ENCODE results near the gene CHRNA7.

Gene CHRNA7

DNA sequence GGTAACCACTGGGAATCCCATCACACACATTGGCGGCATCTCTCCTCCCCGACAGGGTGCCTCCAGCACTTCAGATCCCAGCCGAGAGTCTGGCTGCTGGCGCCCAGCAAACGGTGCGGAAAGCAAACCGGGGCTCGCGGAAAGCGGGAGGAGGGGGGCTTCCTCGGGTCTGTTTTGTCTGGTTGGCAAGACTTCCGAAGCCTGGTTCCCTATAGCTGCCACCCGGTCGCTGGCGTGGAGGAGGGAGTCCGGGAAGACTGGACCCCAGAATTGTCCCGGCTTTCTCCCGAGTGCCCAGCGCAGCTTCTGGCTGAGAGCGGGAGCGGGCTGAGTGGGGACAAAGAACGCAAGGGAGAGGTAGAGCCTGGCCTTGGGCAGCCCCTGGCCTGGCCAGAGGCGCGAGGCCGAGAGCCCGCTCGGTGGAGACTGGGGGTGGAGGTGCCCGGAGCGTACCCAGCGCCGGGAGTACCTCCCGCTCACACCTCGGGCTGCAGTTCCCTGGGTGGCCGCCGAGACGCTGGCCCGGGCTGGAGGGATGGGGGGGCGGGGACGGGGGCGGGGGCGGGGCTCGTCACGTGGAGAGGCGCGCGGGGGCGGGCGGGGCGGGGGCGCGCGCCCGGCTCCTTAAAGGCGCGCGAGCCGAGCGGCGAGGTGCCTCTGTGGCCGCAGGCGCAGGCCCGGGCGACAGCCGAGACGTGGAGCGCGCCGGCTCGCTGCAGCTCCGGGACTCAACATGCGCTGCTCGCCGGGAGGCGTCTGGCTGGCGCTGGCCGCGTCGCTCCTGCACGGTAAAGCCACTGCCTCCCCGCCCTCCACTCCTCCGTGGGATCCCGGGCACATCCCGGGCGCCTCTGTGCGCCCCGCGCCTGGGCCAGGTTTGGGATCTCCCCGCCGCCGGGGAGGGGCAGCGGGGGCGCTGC, at the start of gene CHRNA7:
Gene CHRNA7, plus strand, starts transcription at position 654 of the 920 bp plus-strand sequence. Its CDS starts 80 bp downstream, at position 734.
- DNase-seq, result no peak

DNA sequence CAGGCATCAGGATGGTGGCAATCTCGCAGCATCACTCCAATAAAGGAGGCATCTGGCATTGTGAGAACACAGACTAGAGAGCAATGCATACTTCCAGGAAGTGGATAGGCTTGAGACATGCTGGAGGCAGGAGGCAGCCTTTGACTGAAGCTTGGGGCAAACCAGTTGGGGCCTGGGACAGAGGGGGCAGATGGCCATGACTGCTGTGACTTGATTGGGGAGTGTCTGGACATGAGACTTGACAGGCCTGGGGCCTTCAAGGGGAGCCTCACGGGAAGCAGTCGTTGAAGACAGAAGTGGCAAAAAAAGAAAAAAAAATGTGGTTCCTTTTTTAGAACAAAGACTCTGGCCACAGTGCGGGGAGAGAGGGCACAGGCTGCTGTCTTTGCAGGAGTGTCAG, 44.7 kb upstream of the CHRNA7 start:
- DNase-seq, result no peak

DNA sequence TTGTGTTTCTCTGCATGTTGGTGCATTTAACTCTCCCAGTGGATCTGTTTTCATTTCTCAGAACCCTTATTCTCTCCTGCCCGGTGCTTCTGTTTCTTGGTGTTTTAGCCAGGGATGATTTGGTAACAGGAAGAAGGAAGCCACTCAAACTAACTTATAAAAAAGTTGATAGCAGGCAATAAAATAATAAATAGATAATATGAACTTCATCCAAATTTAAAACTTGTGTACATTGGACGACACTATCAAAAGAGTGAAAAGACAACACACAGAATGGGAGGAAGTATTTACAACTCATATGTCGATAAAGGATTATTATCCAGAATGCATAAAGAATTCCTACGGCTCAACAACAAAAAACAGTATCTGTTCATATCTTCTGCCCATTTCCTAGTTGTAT, 37.3 kb upstream of the CHRNA7 start:
- no peak for DNase-seq

DNA sequence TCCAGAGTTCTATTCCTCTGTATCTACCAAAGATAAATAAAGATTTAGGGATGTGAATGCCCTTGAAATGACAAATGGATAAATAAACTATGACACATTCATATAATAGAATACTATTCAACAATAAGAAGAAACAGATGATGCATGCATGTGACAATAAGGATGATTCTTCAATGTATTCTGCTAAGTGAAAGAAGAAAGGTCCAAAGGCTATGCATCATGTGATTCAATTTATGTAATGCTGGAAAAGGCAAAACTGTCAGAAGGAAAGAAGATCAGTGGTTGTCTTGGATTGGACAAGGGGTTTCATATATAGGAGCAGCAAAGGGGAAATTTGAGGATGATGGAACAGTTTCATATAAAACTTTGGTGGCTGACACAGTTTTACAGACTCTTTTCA, 32.6 kb upstream of the CHRNA7 start:
- DNase-seq, result no peak

GRCh38 chr15:32003558-32003957, 26.8 kb upstream of the CHRNA7 start:
- no peak for DNase-seq

DNA sequence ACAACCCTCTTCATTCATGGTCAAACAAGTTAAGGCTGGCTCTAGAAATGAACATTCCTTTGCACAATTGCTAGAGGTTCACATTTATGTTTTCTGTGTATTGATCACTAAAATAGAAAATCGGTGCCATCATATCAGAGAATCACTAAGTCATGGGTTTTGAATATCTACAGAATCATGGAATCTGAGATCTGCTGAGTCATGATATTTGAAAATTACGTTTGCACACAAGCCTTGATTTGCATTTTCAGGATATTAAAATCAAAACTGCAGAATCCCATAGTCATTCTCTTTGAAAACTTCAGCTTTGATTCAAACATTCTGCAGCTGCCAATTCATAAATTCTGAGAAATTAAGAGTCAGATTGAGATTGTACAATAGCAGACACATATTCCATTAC, 26.1 kb upstream of the CHRNA7 start:
- DNase-seq, result no peak

GRCh38 chr15:32007355-32007960, 22.9 kb upstream of the CHRNA7 start:
- no peak for DNase-seq

DNA sequence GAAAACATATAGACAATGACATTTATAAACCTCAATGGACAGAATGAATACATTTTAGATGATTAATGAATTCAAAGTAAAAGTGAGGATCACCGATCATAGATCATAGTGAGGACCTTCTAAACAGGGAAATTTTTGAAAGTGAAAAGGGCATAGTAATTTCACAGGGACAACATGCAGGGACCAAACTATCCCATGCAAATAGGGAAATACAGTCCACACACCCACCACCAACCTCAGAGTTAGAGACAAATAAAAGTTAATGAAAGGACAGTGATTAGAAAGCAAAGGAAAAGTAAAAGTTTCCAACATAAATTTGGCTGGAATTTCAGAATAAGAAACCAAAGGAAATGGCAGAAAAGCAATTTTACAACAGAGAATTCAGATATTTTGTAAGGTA, 15.4 kb upstream of the CHRNA7 start:
- DNase-seq, result no peak

DNA sequence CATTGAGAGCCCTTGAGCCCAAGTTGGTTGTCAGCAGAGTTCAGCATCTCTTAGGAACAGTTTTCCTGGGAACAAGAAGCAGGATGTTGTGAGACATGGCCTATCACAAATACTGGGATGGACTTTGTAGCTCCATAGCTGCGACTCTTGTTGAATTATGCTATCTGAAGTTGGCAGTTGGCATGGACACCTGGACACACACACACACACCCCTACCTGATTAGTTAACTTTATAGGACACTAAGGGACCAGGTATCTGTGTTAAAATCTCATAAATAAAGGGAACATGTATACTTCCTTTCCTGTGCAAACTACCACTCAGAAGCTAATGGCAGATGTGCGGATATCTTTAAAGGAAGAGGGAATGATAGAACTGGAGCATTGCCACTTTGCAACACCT, 10.2 kb upstream of the CHRNA7 start:
- DNase-seq, result no peak

GRCh38 chr15:32028921-32029320, 1.4 kb upstream of the CHRNA7 start:
- DNase-seq, result no peak

DNA sequence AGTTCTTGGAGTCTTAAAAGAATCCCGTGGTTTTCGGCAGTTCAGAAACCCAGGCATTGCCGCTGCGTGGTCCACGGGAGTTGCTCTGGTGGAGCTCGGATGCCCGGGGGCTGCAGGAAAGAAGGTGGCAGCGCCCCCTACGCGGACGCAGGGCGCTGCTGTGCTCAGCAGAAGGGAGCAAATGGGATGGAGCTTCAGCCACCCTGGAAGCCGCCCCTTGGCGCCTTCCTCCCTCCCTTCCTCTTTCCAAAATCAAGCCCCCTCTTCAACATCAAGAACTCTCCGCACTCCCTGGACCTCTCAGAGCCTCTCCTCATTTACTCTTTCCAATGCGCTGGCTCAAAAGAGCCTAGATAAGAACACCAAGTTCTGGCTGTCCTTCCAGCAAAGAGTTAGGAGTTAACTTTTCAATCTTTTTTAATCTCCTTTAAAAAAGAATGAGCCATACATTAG, 880 bp upstream of the CHRNA7 start:
- DNase-seq, result no peak

DNA sequence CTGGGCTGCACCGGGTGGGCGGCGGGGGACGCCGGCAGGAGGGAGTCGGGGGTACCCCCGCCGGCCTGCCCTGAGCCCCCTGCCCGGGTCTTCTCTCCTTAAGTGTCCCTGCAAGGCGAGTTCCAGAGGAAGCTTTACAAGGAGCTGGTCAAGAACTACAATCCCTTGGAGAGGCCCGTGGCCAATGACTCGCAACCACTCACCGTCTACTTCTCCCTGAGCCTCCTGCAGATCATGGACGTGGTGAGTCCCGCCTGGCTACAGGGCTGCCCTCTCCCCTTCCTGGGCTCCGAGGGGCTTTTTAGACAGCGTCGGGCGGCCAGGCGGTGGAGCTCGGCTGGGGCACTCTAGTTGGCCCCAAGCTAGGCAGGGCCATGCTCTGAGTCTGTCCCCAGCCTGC, 480 bp downstream of the CHRNA7 start:
- DNase-seq, result no peak

DNA sequence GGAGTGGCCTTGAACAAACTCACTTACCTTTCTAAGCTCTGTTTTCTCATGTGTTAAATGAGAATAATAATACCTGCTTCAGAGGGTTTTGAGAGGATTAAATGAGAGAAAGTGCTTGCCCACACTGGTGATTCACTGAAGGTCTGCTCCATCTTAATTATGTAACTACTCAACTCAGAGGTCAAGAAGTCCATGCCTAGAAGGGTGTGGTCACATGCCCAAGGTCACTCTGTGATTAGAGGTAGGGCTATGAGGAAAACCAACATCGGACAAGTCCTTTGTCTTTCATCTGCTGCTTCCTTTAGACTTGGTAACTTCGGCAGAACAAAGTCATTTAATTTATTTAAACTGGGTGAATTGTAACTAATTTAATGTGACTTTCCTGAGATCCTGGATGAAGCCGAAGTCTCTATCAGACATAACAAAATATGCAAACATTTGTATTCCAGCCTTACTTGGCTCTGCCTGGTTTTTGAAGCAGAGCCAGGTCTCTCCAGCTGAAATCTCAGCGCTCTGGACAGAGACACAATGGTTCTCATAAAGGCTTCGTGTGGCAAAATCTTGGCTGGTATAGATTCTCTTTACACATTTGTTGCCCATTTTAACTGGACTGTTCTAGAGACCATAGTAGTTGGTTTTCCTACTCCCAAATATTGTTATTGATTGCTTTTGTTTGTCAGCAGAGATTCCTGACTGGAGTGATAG, 3.0 kb downstream of the CHRNA7 start:
- DNase-seq, result no peak

DNA sequence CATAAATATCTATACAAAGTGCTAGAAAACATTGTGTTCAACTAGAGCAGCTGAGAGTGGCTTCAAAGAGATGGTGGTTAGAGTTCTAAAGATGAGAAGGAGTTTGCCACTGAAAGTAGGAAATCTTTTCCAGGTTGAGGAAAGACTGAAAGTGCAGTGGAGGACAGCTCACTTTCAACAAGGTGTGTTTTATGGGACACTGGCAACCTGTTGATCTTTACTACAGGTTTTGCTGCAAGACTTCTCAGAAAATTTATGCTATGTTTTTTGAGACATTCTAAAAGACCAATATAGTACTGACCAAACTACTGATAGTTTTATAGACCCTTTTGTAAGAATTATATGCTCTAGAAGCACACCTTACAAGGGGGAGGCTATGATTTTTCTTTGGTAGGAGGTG, 3.8 kb downstream of the CHRNA7 start:
- no peak for DNase-seq

DNA sequence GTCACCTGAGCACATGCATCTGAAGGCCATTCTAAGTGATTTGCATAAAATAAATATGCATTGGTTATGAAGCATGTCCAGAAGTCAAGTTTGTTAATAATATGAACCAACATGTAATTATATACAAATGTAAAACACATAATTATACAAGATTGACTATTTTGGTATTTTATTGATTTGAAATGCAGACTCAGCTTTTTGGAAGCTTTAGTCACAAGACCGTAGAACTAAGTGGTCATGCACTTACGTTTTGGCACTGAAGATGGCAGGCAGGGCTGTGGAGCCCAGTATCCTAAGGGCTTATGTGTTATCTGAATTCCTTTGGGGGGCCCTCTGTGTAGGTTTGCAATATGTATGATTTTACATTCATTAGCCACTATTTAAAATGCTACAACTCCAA, 5.0 kb downstream of the CHRNA7 start:
- no peak for DNase-seq

- DNase-seq, result no peak
These were observed 6.7 kb downstream of the CHRNA7 start for GRCh38 chr15:32036971-32037370.

- no peak for DNase-seq
These were observed 11.0 kb downstream of the CHRNA7 start for GRCh38 chr15:32041294-32041693.

DNA sequence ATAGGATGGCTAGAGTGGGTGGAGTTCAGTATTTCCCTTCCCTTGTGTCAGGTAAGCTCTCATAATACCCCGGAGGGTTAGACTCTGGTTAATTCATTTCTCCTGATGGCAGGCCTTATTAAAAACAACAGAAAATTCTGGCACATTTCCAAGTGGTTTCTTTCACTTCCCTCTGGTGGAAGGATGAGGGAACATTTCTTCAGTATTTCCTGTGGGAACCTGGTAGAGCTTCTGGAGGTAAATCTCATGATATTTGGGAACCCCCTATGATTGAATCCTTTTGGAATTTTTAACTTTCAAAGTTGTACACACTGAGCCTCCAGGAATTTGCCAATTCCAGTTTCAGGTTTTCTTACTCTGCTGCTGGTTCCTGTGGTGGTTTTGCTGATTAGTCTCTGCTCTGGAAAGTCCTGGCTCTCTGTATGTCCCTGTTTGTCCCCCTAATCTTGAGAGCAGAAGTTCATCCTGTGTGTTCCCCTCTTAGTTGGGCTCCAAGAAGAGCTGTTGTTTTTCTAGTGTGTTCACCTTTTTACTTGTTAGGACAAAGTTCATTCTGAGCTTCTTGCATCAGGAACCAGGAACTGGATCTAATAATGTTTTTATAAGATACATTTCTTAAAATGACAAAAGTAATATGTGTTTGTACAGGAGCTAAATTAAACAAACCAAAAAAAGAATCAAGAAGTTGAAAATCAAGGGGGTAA, 12.1 kb downstream of the CHRNA7 start:
- DNase-seq, result no peak

DNA sequence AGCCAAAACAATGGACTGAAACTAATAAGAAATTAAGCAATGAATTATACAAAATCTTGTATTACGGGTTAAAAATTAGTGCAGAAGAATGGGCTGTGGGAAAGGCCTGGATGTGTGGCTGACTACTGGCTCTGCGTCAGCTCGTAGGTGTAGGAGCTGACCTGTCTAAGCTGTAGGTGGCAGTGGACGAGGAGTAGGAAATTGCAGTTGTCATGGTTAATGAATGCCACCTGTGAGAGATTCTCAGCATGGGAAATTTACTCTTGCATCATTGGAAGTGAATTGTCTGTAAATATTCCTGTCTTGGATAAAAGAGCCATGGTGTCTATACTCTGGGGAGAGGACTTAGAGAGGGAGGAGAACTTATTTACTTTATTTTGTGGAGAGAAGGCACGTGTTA, 23.4 kb downstream of the CHRNA7 start:
- DNase-seq, result no peak

DNA sequence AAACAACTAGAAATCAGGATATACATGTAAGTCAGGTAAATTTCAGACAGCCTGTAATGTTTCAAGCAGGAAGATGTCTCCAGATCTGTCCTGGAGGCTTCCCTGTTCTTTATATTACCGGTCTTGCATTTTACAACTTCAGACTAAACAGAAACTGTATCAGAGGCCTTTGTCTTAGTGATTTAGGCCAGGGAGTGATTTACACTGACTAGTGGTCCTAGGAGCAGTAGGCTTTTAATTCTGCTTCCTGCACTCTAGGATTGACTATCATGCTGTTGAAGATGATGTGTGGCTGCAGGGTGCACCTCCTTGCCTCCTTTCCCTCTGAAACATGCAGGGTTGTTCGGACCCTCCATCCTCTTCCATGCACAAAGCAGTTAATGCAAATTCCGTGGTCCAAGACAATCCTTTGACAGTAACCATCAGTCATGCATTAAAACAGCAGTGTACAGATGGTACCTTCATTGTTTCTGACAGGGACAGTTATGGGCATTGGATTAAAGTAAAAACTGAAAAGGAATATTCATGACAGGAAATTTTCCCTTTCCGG, 27.6 kb downstream of the CHRNA7 start:
- DNase-seq, result no peak

- no peak for DNase-seq
These were observed 30.4 kb downstream of the CHRNA7 start for GRCh38 chr15:32060706-32061105.

- DNase-seq, result no peak
These were observed 36.8 kb downstream of the CHRNA7 start for GRCh38 chr15:32067115-32067514.

GRCh38 chr15:32089851-32090359, 59.6 kb downstream of the CHRNA7 start:
- DNase-seq, result no peak
